RWPE2 (cell line): Measurements from ENCODE around the gene DEF6.

Experiments
- ATAC-seq: fragments of 200-7000 bp; cut with Tn5 transposase; 3 replicates; pipeline ENCODE4 v1.9.1; 2021; ENCODE audit warnings: low read depth
- DNase-seq: peaks from one replicate; pipeline ENCODE4 v3.0.0-alpha.2; 2020; ENCODE audit warnings: low spot score
- H3K27ac ChIP-seq: fragments of 450-650 bp; 2 replicates; pipeline ENCODE4 v1.5.1; 2017; ENCODE audit warnings: mild to moderate bottlenecking; ENCODE audit not compliant: poor library complexity, severe bottlenecking
- H3K27me3 ChIP-seq: fragments of 250-450 bp; sonication (Bioruptor Pico); 2 replicates; pipeline ENCODE4 v1.5.1; 2021; ENCODE audit warnings: mild to moderate bottlenecking, moderate library complexity; ENCODE audit not compliant: insufficient read depth, poor library complexity, severe bottlenecking
- H3K36me3 ChIP-seq: fragments of 250-450 bp; sonication (Bioruptor Pico); 2 replicates; pipeline ENCODE4 v1.5.1; 2020; ENCODE audit warnings: low read depth, mild to moderate bottlenecking, moderate library complexity
- H3K4me1 ChIP-seq: fragments of 250-450 bp; sonication (Bioruptor Pico); 2 replicates; pipeline ENCODE4 v1.5.1; 2021; ENCODE audit warnings: mild to moderate bottlenecking, moderate library complexity; ENCODE audit not compliant: insufficient read depth, poor library complexity, severe bottlenecking
- H3K4me3 ChIP-seq: fragments of 250-450 bp; sonication (Bioruptor Pico); 2 replicates; pipeline ENCODE4 v1.5.1; 2021; ENCODE audit warnings: mild to moderate bottlenecking, moderate library complexity; ENCODE audit not compliant: severe bottlenecking
- H3K9me3 ChIP-seq: fragments of 250-450 bp; sonication (Bioruptor Pico); 2 replicates; pipeline ENCODE4 v1.5.1; 2021; ENCODE audit warnings: mild to moderate bottlenecking, moderate library complexity; ENCODE audit not compliant: severe bottlenecking
- TF ChIP-seq, protein P1 (sequence below): fragments of 450-650 bp; IDR thresholded peaks from one replicate; pipeline ENCODE4 v1.5.1; 2017; ENCODE audit warnings: mild to moderate bottlenecking, moderate library complexity; ENCODE audit not compliant: poor library complexity, severe bottlenecking

Gene DEF6

GRCh38 chr6:35260591-35261570 is 36.7 kb upstream of the DEF6 start:
- no peaks in the 10 kb centered on the region for H3K9me3 ChIP-seq

GRCh38 chr6:35262596-35262995 is 35.0 kb upstream of the DEF6 start:
- ATAC-seq (no peak), DNase-seq (no peak)
- TF ChIP-seq, protein P1, sequence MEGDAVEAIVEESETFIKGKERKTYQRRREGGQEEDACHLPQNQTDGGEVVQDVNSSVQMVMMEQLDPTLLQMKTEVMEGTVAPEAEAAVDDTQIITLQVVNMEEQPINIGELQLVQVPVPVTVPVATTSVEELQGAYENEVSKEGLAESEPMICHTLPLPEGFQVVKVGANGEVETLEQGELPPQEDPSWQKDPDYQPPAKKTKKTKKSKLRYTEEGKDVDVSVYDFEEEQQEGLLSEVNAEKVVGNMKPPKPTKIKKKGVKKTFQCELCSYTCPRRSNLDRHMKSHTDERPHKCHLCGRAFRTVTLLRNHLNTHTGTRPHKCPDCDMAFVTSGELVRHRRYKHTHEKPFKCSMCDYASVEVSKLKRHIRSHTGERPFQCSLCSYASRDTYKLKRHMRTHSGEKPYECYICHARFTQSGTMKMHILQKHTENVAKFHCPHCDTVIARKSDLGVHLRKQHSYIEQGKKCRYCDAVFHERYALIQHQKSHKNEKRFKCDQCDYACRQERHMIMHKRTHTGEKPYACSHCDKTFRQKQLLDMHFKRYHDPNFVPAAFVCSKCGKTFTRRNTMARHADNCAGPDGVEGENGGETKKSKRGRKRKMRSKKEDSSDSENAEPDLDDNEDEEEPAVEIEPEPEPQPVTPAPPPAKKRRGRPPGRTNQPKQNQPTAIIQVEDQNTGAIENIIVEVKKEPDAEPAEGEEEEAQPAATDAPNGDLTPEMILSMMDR = no peak
- no peaks in the 10 kb centered on the region for H3K9me3 ChIP-seq
- H3K4me1 ChIP-seq = peaks cover 10% of the 10 kb centered on the region
- no peaks in the 10 kb centered on the region for H3K27me3 ChIP-seq
- no peak overlapping the region for H3K27ac ChIP-seq
- no peaks in the 10 kb centered on the region for H3K36me3 ChIP-seq
- no peak overlapping the region for H3K4me3 ChIP-seq

More at GRCh38 chr6:35260591-35261570, 36.7 kb upstream of the DEF6 start:
- H3K27me3 ChIP-seq = no peaks in the 10 kb centered on the region
- TF ChIP-seq, protein P1 = no peak
- peak overlapping the region; percentile 80 for H3K27ac ChIP-seq
- H3K36me3 ChIP-seq = no peaks in the 10 kb centered on the region
- peaks cover 10% of the 10 kb centered on the region for H3K4me1 ChIP-seq
- no peak for ATAC-seq
- H3K4me3 ChIP-seq = peak overlapping the region; percentile 86
- DNase-seq = no peak

DNA sequence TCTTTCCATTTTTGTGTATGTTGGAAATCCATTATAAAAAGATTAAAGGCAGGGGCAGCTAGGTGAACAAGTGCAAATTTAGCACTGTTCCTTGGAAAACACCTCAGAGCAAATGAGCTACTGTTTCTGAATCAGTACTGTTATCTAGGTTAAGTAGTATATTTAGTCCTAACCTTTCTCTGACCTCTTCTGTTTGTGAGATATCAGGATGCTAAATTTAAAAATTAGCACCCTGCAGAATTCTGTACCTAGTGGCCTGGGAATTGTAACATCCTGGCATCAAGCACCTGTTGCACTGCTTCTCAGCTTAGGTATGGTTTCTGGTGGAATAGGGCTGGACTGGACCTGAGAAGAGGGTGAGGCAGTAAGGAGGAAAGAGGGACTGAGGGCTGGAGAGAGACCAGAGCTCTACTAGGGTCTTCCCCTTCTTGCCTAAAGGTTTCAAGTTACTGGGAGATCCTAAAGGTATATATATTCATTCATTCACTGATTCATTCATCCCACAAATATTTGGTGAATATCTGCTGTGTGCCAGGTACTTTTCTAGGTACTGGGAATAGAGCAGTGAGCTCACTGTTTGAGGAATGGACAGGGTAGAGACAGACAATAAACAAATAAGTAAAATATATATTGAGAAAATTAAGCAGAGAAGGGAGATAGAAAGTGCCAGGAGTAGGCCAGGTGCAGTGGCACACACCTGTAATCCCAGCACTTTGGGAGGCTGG is 32.9 kb upstream of the DEF6 start:
- H3K27me3 ChIP-seq = no peaks in the 10 kb centered on the region
- H3K9me3 ChIP-seq = no peaks in the 10 kb centered on the region
- ATAC-seq (no peak; the same call in 2 of the 3 replicates), DNase-seq (no peak)
- H3K4me3 ChIP-seq = no peak overlapping the region
- TF ChIP-seq, protein P1 = no peak
- H3K4me1 ChIP-seq = peaks cover 4% of the 10 kb centered on the region
- H3K27ac ChIP-seq = no peak overlapping the region
- H3K36me3 ChIP-seq = no peaks in the 10 kb centered on the region

DNA sequence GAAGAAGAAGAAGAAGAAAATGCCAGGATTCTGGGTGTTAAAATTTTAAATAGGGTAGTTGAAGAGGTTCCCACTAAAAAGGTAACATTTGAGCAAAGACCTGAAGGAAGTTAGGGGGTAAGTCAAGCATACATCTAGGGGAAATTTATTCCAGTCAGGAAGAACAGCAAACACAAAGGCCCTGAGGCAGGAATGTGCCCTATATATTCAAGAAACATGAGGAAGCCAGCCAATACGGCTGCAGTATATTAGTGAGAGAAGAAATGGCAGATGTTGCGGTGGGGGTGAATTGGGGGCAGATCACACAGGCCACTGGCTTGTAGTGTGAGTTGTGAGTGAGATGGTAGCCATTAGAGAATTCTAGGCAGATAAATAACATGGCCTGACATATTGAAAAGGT is 32.1 kb upstream of the DEF6 start:
- no peaks in the 10 kb centered on the region for H3K36me3 ChIP-seq
- H3K27me3 ChIP-seq = no peaks in the 10 kb centered on the region
- no peak overlapping the region for H3K4me3 ChIP-seq
- H3K9me3 ChIP-seq = no peaks in the 10 kb centered on the region
- H3K27ac ChIP-seq = no peak overlapping the region
- DNase-seq (no peak), ATAC-seq (no peak)
- peaks cover 4% of the 10 kb centered on the region for H3K4me1 ChIP-seq
- TF ChIP-seq, protein P1 = no peak
